Measurements from ENCODE around the gene ZNF282. TPM values are rescaled to one million over a fixed set of nuclear protein-coding genes. Genes with fewer than 3 reads are reported as not detected.

Gene ZNF282
- total RNA-seq, 1 experiment from 2014 or later, result 39.0 TPM

DNA sequence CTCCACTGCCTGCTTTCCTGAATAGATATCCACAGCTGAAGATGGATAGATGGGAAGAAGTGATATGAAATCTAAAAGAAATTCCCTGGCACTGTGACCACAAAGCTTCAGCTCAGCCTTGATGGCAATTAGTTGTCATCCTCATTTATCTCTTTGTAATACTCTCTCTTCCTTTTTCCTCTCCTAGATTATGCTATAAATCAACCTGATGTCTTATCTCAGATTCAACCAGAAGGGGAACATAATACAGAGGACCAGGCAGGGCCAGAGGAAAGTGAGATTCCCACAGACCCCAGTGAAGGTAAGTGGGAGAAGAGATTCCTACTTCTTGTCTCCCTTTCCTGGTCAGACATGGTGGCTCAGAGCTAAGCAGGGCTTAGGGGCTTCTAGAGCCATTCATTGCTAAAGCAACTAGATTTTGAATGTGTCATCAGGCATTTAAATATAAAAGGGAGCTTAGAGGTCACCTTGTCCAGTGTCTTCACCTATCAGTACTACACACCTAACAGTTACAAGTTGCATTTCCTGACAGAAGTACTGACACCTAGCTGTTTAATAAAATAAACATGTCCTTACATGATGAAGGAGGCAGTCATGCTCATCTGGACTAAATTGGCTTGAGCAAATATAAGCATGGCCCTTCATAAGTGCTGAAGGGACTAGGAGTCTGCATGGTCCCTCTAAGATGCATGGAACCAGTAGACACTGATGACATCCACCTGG lies 28.6 kb upstream of the ZNF282 start:
- H3K9me3 Mint-ChIP-seq, result no peaks in the 10 kb centered on the region
- no peaks in the 10 kb centered on the region for H3K4me1 Mint-ChIP-seq
- Histone ChIP-seq H3K14ac (ENCODE audit: insufficient read depth, low read length) (no peak overlapping the region), H4K5ac (ENCODE audit: insufficient read length, low read depth, low read length) (no peak overlapping the region), H3K79me2 (ENCODE audit: insufficient read depth, low read length) (no peaks in the 10 kb centered on the region), H3K4ac (ENCODE audit: low read depth, low read length) (no peak overlapping the region), H3K27me3 (ENCODE audit: insufficient read depth, low read length) (no peaks in the 10 kb centered on the region), H4K20me1 (ENCODE audit: control insufficient read depth, insufficient read depth, insufficient read length) (peaks cover 2% of the 10 kb centered on the region), H3K9ac (ENCODE audit: extremely low read depth, insufficient read length, low read length) (no peak overlapping the region), H3K79me1 (ENCODE audit: insufficient read depth, low read depth, low read length, poor library complexity, severe bottlenecking) (peaks cover 2% of the 10 kb centered on the region), H4K8ac (replicated peaks; ENCODE audit: insufficient read length, low read depth, low read length) (no peak overlapping the region), H4K91ac (ENCODE audit: insufficient read length, low read depth, low read length) (no peak overlapping the region), H2BK15ac (ENCODE audit: low read depth, low read length) (no peak overlapping the region), H2BK5ac (ENCODE audit: insufficient read length, low read length) (no peak overlapping the region), H2BK20ac (ENCODE audit: low read depth, low read length, poor library complexity, severe bottlenecking) (no peak overlapping the region), H2AK5ac (ENCODE audit: insufficient read length, low read length) (no peak overlapping the region), H3T11ph (ENCODE audit: low read length) (no peak overlapping the region), H2BK120ac (ENCODE audit: low read depth, low read length, poor library complexity, severe bottlenecking) (no peak overlapping the region), H3K56ac (ENCODE audit: insufficient read length, low read depth, low read length) (no peak overlapping the region), H3K4me1 (ENCODE audit: insufficient read depth, low read length) (no peaks in the 10 kb centered on the region), H2BK12ac (ENCODE audit: insufficient read length, low read depth, low read length) (no peak overlapping the region), H3K23me2 (ENCODE audit: insufficient read length, low read depth, low read length, poor library complexity, severe bottlenecking) (no peaks in the 10 kb centered on the region), H3K9me3 (ENCODE audit: control insufficient read depth, low read depth, low read length) (no peaks in the 10 kb centered on the region), H3K27ac (ENCODE audit: insufficient read length, low read depth, low read length) (no peak overlapping the region), H3K18ac (ENCODE audit: insufficient read length, low read depth, low read length) (no peak overlapping the region), H3K4me2 (ENCODE audit: insufficient read depth, insufficient read length, low read length) (no peak overlapping the region), H3K23ac (ENCODE audit: insufficient read length, low read depth, low read length) (no peak overlapping the region), H2AFZ (ENCODE audit: low read length) (no peak overlapping the region)
- H3K4me3 Mint-ChIP-seq, result no peak overlapping the region
- DNase-seq, result no peak
- no peaks in the 10 kb centered on the region for H3K27me3 Mint-ChIP-seq (ENCODE audit: low read depth)
- H3K36me3 Mint-ChIP-seq (ENCODE audit: insufficient read depth in 1 of 3, low read depth in 3 of 3), result peaks cover 59 to 91% (median 60%) of the 10 kb centered on the region in 3 experiments; a peak in 6 of 7 replicates
- TF ChIP-seq, protein P1, sequence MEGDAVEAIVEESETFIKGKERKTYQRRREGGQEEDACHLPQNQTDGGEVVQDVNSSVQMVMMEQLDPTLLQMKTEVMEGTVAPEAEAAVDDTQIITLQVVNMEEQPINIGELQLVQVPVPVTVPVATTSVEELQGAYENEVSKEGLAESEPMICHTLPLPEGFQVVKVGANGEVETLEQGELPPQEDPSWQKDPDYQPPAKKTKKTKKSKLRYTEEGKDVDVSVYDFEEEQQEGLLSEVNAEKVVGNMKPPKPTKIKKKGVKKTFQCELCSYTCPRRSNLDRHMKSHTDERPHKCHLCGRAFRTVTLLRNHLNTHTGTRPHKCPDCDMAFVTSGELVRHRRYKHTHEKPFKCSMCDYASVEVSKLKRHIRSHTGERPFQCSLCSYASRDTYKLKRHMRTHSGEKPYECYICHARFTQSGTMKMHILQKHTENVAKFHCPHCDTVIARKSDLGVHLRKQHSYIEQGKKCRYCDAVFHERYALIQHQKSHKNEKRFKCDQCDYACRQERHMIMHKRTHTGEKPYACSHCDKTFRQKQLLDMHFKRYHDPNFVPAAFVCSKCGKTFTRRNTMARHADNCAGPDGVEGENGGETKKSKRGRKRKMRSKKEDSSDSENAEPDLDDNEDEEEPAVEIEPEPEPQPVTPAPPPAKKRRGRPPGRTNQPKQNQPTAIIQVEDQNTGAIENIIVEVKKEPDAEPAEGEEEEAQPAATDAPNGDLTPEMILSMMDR (conservative IDR thresholded peaks at IDR 0.05), result no peak
- H3K27ac Mint-ChIP-seq, result no peak overlapping the region

Measured in H9 (cell line).